T-helper 2 cell treated with Interferon-gamma antibody and Interleukin-4, amounts not matched to agents 5 μg/mL and 100 μg/mL, for 36 hours (primary cell): ENCODE measurements around the gene SLC39A5.
A peak's percentile ranks its signal among the peaks of the same experiment; 100 is the strongest.

Source experiments
- DNase-seq: peaks from one replicate; pipeline ENCODE4 v3.0.0; 2021; ENCODE audit warnings: low spot score
- H3K27ac Mint-ChIP-seq: one replicate; pipeline ENCODE4 v1.8.0; 2021; ENCODE audit warnings: mild to moderate bottlenecking, mixed read lengths
- H3K27me3 Mint-ChIP-seq: one replicate; pipeline ENCODE4 v1.8.0; 2021; ENCODE audit warnings: low read depth, mixed read lengths
- H3K36me3 Mint-ChIP-seq: one replicate; pipeline ENCODE4 v1.8.0; 2021; ENCODE audit warnings: low read depth, mixed read lengths
- H3K4me1 Mint-ChIP-seq: one replicate; pipeline ENCODE4 v1.8.0; 2021; ENCODE audit warnings: low read depth, mixed read lengths
- H3K4me3 Mint-ChIP-seq: one replicate; pipeline ENCODE4 v1.8.0; 2022; ENCODE audit warnings: mild to moderate bottlenecking, moderate library complexity, mixed read lengths
- H3K9me3 Mint-ChIP-seq: one replicate; pipeline ENCODE4 v1.8.0; 2021; ENCODE audit warnings: mixed read lengths

The SLC39A5 gene

DNA sequence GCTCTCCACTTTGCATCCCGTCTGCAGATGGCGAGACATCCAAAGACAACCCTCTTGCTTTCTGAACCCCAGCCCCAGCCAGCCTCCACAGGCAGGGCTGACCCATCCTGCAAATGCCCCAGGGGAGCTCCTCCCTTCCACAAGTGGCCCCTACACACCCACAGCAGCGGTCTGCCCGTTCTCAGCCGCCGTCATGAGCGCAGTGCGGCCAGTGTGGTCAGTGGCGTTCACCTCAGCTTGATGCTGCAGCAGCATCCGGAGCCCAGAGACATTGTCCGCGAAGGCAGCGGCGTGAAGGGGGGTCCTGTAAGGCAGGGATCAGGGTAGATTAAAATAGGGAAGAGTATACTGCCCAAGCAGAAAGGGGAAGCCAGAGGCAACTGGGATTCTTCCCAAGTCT, 14.6 kb downstream of the SLC39A5 start:
- Mint-ChIP-seq H3K4me1 (peaks cover 2% of the 10 kb centered on the region), H3K9me3 (no peaks in the 10 kb centered on the region), H3K36me3 (peaks cover 33% of the 10 kb centered on the region), H3K27me3 (no peaks in the 10 kb centered on the region), H3K27ac (no peak overlapping the region), H3K4me3 (no peak overlapping the region)
- no peak for DNase-seq

- H3K4me1 Mint-ChIP-seq: no peaks in the 10 kb centered on the region
- H3K36me3 Mint-ChIP-seq: peaks cover 28% of the 10 kb centered on the region
- H3K27me3 Mint-ChIP-seq: no peaks in the 10 kb centered on the region
- H3K27ac Mint-ChIP-seq: no peak overlapping the region
- no peaks in the 10 kb centered on the region for H3K9me3 Mint-ChIP-seq
- no peak overlapping the region for H3K4me3 Mint-ChIP-seq
- no peak for DNase-seq
Observed at GRCh38 chr12:56247923-56248322, 18.1 kb downstream of the SLC39A5 start.

- Mint-ChIP-seq H3K36me3 (peaks cover 35% of the 10 kb centered on the region), H3K27me3 (no peaks in the 10 kb centered on the region), H3K4me3 (no peak overlapping the region), H3K4me1 (no peaks in the 10 kb centered on the region), H3K27ac (no peak overlapping the region), H3K9me3 (no peaks in the 10 kb centered on the region)
- no peak for DNase-seq
Observed at GRCh38 chr12:56248711-56249110, 18.9 kb downstream of the SLC39A5 start.

GRCh38 chr12:56252649-56253048, 22.8 kb downstream of the SLC39A5 start:
- DNase-seq: no peak
- H3K9me3 Mint-ChIP-seq: no peaks in the 10 kb centered on the region
- peaks cover 5% of the 10 kb centered on the region for H3K4me1 Mint-ChIP-seq
- H3K27ac Mint-ChIP-seq: no peak overlapping the region
- H3K4me3 Mint-ChIP-seq: no peak overlapping the region
- H3K36me3 Mint-ChIP-seq: peaks cover 34% of the 10 kb centered on the region
- no peaks in the 10 kb centered on the region for H3K27me3 Mint-ChIP-seq

GRCh38 chr12:56253091-56253490, 23.2 kb downstream of the SLC39A5 start:
- no peak for DNase-seq
- Mint-ChIP-seq H3K27ac (no peak overlapping the region), H3K27me3 (no peaks in the 10 kb centered on the region), H3K9me3 (no peaks in the 10 kb centered on the region), H3K36me3 (peaks cover 34% of the 10 kb centered on the region), H3K4me3 (no peak overlapping the region), H3K4me1 (peaks cover 5% of the 10 kb centered on the region)

- Mint-ChIP-seq H3K4me3 (no peak overlapping the region), H3K9me3 (no peaks in the 10 kb centered on the region), H3K36me3 (peaks cover 28% of the 10 kb centered on the region), H3K27me3 (no peaks in the 10 kb centered on the region), H3K27ac (no peak overlapping the region), H3K4me1 (peaks cover 10% of the 10 kb centered on the region)
- DNase-seq: no peak
Observed at GRCh38 chr12:56255671-56256070, 25.8 kb downstream of the SLC39A5 start.

GRCh38 chr12:56256326-56256960, 26.6 kb downstream of the SLC39A5 start:
- peak overlapping the region; percentile 87 for H3K4me3 Mint-ChIP-seq
- no peak for DNase-seq
- no peaks in the 10 kb centered on the region for H3K27me3 Mint-ChIP-seq
- H3K4me1 Mint-ChIP-seq: peaks cover 10% of the 10 kb centered on the region
- no peaks in the 10 kb centered on the region for H3K9me3 Mint-ChIP-seq
- peaks cover 28% of the 10 kb centered on the region for H3K36me3 Mint-ChIP-seq
- H3K27ac Mint-ChIP-seq: peak overlapping the region; percentile 32

- H3K9me3 Mint-ChIP-seq: no peaks in the 10 kb centered on the region
- H3K36me3 Mint-ChIP-seq: peaks cover 22% of the 10 kb centered on the region
- H3K27ac Mint-ChIP-seq: peak overlapping the region; percentile 46
- peak overlapping the region; percentile 87 for H3K4me3 Mint-ChIP-seq
- no peaks in the 10 kb centered on the region for H3K27me3 Mint-ChIP-seq
- H3K4me1 Mint-ChIP-seq: peaks cover 10% of the 10 kb centered on the region
- DNase-seq: no peak
Observed at GRCh38 chr12:56257071-56257470, 27.2 kb downstream of the SLC39A5 start.

DNA sequence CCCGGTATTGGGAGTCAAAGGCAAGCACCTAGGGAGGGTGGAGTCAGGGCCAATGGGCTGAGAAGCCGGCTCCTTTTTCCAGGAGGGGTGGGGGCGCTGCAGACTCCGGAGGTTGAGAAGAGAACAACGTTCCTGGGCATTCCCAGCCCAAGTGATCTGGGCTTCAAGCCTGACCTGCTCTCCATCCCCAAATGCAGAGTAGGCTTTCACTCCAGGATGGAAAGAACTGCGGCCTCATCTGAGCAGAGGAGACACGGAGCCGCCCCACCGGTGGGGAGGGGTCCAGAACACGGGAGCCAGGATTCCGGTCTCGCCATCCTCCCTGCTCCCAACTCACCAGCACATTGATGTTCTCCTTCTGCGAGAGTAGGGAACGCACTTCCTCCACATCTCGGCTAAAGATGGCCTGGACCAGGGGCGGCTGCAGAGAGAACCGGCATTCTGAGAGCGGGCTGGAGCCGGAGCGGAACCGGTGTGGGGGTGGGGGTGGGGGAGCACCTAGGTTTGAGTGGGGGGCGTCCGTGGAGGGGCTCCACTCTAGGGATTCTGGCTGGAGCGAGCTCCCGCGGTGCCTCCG, 27.7 kb downstream of the SLC39A5 start:
- H3K4me1 Mint-ChIP-seq: peaks cover 10% of the 10 kb centered on the region
- peak overlapping the region; percentile 74 for H3K27ac Mint-ChIP-seq
- no peak for DNase-seq
- peaks cover 22% of the 10 kb centered on the region for H3K36me3 Mint-ChIP-seq
- H3K4me3 Mint-ChIP-seq: peak overlapping the region; percentile 87
- H3K27me3 Mint-ChIP-seq: no peaks in the 10 kb centered on the region
- H3K9me3 Mint-ChIP-seq: no peaks in the 10 kb centered on the region

GRCh38 chr12:56258068-56258819, 28.4 kb downstream of the SLC39A5 start, which contains the start of gene ANKRD52:
Gene ANKRD52, minus strand, starts transcription at chr12:56258384. Its CDS starts 115 bp downstream, at chr12:56258269.
- H3K4me1 Mint-ChIP-seq: peaks cover 10% of the 10 kb centered on the region
- H3K27ac Mint-ChIP-seq: peak within 1 kb of the TSS; percentile 86
- peak; percentile 85 for DNase-seq
- H3K36me3 Mint-ChIP-seq: peaks cover 17% of the 10 kb centered on the region
- H3K4me3 Mint-ChIP-seq: peak within 1 kb of the TSS; percentile 93
- no peaks in the 10 kb centered on the region for H3K27me3 Mint-ChIP-seq
- no peaks in the 10 kb centered on the region for H3K9me3 Mint-ChIP-seq

DNA sequence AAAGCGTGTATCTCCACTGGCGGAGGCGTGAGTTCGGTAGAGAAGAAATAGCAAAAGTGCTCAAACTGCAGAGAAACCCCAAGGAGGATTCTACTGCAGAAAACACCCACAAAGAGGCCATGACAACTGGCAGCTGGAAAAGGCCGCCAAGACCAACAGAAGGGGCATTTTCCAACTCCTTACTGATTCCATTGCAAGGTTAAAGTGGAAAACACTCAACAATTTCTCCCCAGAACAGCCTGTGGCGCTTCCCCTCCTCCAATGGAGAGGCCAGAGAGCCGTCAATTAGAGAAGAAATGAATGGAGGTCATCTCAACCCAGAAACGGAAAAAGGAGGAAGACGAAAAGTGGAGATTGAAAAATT, 29.0 kb downstream of the SLC39A5 start:
- Mint-ChIP-seq H3K4me3 (peak overlapping the region; percentile 93), H3K9me3 (no peaks in the 10 kb centered on the region), H3K36me3 (peaks cover 12% of the 10 kb centered on the region), H3K27me3 (no peaks in the 10 kb centered on the region), H3K27ac (peak overlapping the region; percentile 86), H3K4me1 (peaks cover 10% of the 10 kb centered on the region)
- no peak for DNase-seq

- peaks cover 10% of the 10 kb centered on the region for H3K4me1 Mint-ChIP-seq
- H3K9me3 Mint-ChIP-seq: no peaks in the 10 kb centered on the region
- no peak overlapping the region for H3K27ac Mint-ChIP-seq
- H3K27me3 Mint-ChIP-seq: no peaks in the 10 kb centered on the region
- DNase-seq: no peak
- peak overlapping the region; percentile 6 for H3K4me3 Mint-ChIP-seq
- peaks cover 3% of the 10 kb centered on the region for H3K36me3 Mint-ChIP-seq
Observed at GRCh38 chr12:56260380-56260779, 30.5 kb downstream of the SLC39A5 start.

DNA sequence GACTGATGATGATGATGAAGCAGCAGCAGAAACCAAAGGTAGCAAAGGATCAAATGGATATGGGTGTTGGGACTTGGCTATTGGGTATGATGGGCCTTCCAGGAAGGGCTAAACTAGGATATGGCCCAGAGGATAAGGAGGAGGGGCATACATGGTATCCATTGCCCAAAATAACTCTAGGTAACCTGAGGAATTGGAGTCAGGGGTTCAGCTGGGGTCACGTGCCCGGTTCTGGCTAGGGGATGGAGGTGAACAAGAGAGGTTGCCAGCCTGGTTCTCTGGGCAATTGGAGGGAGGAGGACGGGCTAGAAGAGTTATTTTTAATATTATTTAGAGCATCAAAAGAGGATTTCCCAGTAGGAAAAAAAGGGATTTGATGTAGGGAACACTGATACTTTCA, 31.1 kb downstream of the SLC39A5 start:
- H3K9me3 Mint-ChIP-seq: no peaks in the 10 kb centered on the region
- H3K27me3 Mint-ChIP-seq: no peaks in the 10 kb centered on the region
- H3K36me3 Mint-ChIP-seq: peaks cover 3% of the 10 kb centered on the region
- peaks cover 11% of the 10 kb centered on the region for H3K4me1 Mint-ChIP-seq
- no peak overlapping the region for H3K27ac Mint-ChIP-seq
- no peak overlapping the region for H3K4me3 Mint-ChIP-seq
- DNase-seq: no peak

GRCh38 chr12:56261503-56262232, 31.8 kb downstream of the SLC39A5 start:
- H3K27ac Mint-ChIP-seq: no peak overlapping the region
- peaks cover 13% of the 10 kb centered on the region for H3K4me1 Mint-ChIP-seq
- no peaks in the 10 kb centered on the region for H3K27me3 Mint-ChIP-seq
- H3K4me3 Mint-ChIP-seq: no peak overlapping the region
- no peak for DNase-seq
- no peaks in the 10 kb centered on the region for H3K9me3 Mint-ChIP-seq
- no peaks in the 10 kb centered on the region for H3K36me3 Mint-ChIP-seq
